CD4-positive, alpha-beta T cell (primary cell): Measurements from ENCODE around the gene TBP. TPM values are rescaled to one million over a fixed set of nuclear protein-coding genes. Genes with fewer than 3 reads are reported as not detected.
A peak's percentile ranks its signal among the peaks of the same experiment; 100 is the strongest.

ENCODE experiments used
- ATAC-seq: fragments of 200-7000 bp; cut with Tn5 transposase; one replicate; pipeline ENCODE4 v1.10.0; 2022; ENCODE audit warnings: mild to moderate bottlenecking; ENCODE audit not compliant: poor library complexity
- CTCF ChIA-PET: fragments of 350-600 bp; sonication (Branson Sonifier 250); formaldehyde crosslinking; loops from one replicate; lab custom pipeline; 2021; ENCODE audit warnings: antibody characterized with exemption, inconsistent platforms; lab: Charles Lee
- POLR2A ChIA-PET: fragments of 350-600 bp; sonication (Branson Sonifier 250); formaldehyde crosslinking; loops from one replicate; lab custom pipeline; 2021; ENCODE audit warnings: antibody characterized with exemption, inconsistent platforms; lab: Charles Lee
- DNase-seq, 14 experiments: peaks; one replicate each; pipeline ENCODE4 v3.0.0-alpha.2; 2013 to 2020; ENCODE audit warnings: mixed read lengths in 2 of 14
- H3K27ac ChIP-seq, 2 donors: one replicate each; pipeline versions ENCODE4 v1.5.1 to v1.7.0; 2013; ENCODE audit warnings: low read length in 2 of 2, low read depth in 1 of 2, mild to moderate bottlenecking in 1 of 2
- H3K27me3 ChIP-seq, 2 experiments: 1 replicate in 1 of 2; 2 replicates in 1 of 2; pipeline versions ENCODE4 v1.6.1 to v1.7.0; 2013; ENCODE audit warnings: low read length in 2 of 2, control low read depth in 1 of 2, mild to moderate bottlenecking in 1 of 2, moderate library complexity in 1 of 2; ENCODE audit not compliant: insufficient read depth in 2 of 2, control insufficient read depth in 1 of 2
- H3K36me3 ChIP-seq: one replicate; pipeline ENCODE4 v1.6.1; 2013; ENCODE audit warnings: low read length, control low read depth; ENCODE audit not compliant: insufficient read depth
- H3K4me1 ChIP-seq: one replicate; pipeline ENCODE4 v1.6.1; 2013; ENCODE audit warnings: low read length, control low read depth; ENCODE audit not compliant: insufficient read depth
- H3K4me3 ChIP-seq: one replicate; pipeline ENCODE4 v1.5.1; 2013; ENCODE audit warnings: mild to moderate bottlenecking, low read length, moderate library complexity
- H3K9me3 ChIP-seq, 2 experiments: 1 replicate in 1 of 2; 2 replicates in 1 of 2; pipeline versions ENCODE4 v1.6.1 to v1.7.0; 2013; ENCODE audit warnings: low read length in 2 of 2, mild to moderate bottlenecking in 2 of 2, control low read depth in 1 of 2, moderate library complexity in 1 of 2; ENCODE audit not compliant: control insufficient read depth in 1 of 2, insufficient read depth in 1 of 2
- H3K27ac Mint-ChIP-seq: one replicate; pipeline ENCODE4 v1.8.0; 2020; ENCODE audit warnings: mixed read lengths
- H3K27me3 Mint-ChIP-seq: one replicate; pipeline ENCODE4 v1.8.0; 2021; ENCODE audit warnings: mixed read lengths
- H3K36me3 Mint-ChIP-seq: one replicate; pipeline ENCODE4 v1.8.0; 2021; ENCODE audit warnings: low read depth, mixed read lengths
- H3K4me1 Mint-ChIP-seq: one replicate; pipeline ENCODE4 v1.8.0; 2021; ENCODE audit warnings: low read depth, mixed read lengths
- H3K4me3 Mint-ChIP-seq: one replicate; pipeline ENCODE4 v1.8.0; 2020; ENCODE audit warnings: mild to moderate bottlenecking, mixed read lengths
- H3K9me3 Mint-ChIP-seq: one replicate; pipeline ENCODE4 v1.8.0; 2020; ENCODE audit warnings: mixed read lengths
- intact Hi-C, 2 experiments: fragments of 100-400 bp; cut with DNase I in 1 of 2; cut with micrococcal nuclease in 1 of 2; formaldehyde crosslinking; loops; one replicate each; pipeline versions ENCODE4 v1.15.1 to v1.9.0; 2023 to 2025; cut with DNase I, micrococcal nuclease
- total RNA-seq, 174 experiments: library from RNA in 2 of 174; stranded (reverse) in 2 of 174; gene quantifications; one replicate each; pipeline ENCODE4 v1.2.3 and lab custom pipeline; 2021 to 2026
- TF ChIP-seq, protein P1 (sequence below): fragments of 200-600 bp; IDR thresholded peaks from one replicate; pipeline ENCODE4 v1.8.0; 2022; ENCODE audit warnings: antibody characterized with exemption, mild to moderate bottlenecking

The TBP gene
- total RNA-seq, 2 experiments from 2014 or later, result 12.6 to 14.1 TPM

DNA sequence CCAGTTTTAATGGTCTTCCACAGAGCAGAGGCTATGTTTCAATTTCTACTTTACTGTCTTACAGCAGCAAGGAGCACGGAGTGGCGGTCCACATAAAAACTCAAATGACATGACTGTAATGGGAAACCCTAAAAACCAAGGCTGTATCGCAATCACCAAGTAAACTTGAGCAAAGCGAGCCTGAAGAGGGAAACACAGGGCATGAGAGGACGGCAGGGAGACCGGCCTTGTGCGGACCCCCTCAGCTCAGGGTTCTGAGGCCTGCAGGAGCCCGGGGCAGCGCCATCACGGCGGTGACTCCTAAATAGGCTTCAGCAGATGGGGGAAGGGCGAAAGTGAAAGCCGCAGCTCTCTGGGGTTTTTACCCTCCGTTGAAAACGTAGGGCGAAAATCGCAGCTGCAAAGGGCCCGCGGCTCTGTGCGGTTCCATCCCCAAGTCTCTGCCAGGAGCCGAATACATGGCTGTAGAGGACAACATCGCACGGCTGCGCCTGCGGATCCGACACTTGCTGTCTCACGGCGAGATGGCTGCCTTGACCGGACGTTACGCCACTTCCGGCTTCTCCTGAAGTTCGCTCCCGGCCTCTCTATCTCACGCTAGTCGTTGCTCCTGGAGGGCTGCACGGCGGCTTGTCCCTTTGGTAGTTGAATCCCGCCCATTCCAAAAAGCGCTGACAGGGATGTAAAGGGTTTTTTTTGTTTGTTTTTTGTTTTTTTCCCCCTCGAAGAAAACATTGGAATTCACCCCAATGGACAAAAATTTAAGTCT, 1.2 kb upstream of the TBP start, which contains the start of gene PSMB1:
TSS of gene PSMB1 (minus strand) at position 543 of the 769 bp plus-strand sequence. CDS start at position 478, 65 bp downstream.
- Histone ChIP-seq H3K4me1 (peaks cover 34% of the 10 kb centered on the region), H3K27ac (peak within 1 kb of the TSS; percentile 93), H3K27me3 (no peaks in the 10 kb centered on the region), H3K4me3 (peak within 1 kb of the TSS; percentile 96), H3K36me3 (peaks cover 38% of the 10 kb centered on the region), H3K9me3 (no peaks in the 10 kb centered on the region)
- Mint-ChIP-seq H3K27me3 (no peaks in the 10 kb centered on the region), H3K9me3 (no peaks in the 10 kb centered on the region), H3K36me3 (peaks cover 36% of the 10 kb centered on the region), H3K4me3 (no peak within 1 kb of the TSS), H3K4me1 (peaks cover 31% of the 10 kb centered on the region), H3K27ac (no peak within 1 kb of the TSS)
- ATAC-seq, result peak; percentile 13
- peak; percentile 54 to 91 (median 71) for DNase-seq
- intact Hi-C loops, result loop anchor here (1.0 to 10.0 kb wide), 5 partner anchors 31 to 1341 kb away; partner anchors contain the start of genes C6orf120 (in 1 of the 2), FAM120B (in 1 of the 2), PDCD2 (in 1 of the 2) and PHF10 (in 1 of the 2)
- ChIA-PET CTCF (interaction anchor here (1.4 to 2.3 kb wide), 2 partner anchors 12 to 31 kb away, joined by 3 to 9 read pairs; partner anchors contain the start of gene PDCD2), POLR2A (interaction anchor here (0.6 to 3.8 kb wide), 15 partner anchors 9 to 1664 kb away, joined by 3 to 100 read pairs (median 9); partner anchors contain the start of genes C6orf120, DYNLT2, ERMARD and PDCD2)
- TF ChIP-seq, protein P1, sequence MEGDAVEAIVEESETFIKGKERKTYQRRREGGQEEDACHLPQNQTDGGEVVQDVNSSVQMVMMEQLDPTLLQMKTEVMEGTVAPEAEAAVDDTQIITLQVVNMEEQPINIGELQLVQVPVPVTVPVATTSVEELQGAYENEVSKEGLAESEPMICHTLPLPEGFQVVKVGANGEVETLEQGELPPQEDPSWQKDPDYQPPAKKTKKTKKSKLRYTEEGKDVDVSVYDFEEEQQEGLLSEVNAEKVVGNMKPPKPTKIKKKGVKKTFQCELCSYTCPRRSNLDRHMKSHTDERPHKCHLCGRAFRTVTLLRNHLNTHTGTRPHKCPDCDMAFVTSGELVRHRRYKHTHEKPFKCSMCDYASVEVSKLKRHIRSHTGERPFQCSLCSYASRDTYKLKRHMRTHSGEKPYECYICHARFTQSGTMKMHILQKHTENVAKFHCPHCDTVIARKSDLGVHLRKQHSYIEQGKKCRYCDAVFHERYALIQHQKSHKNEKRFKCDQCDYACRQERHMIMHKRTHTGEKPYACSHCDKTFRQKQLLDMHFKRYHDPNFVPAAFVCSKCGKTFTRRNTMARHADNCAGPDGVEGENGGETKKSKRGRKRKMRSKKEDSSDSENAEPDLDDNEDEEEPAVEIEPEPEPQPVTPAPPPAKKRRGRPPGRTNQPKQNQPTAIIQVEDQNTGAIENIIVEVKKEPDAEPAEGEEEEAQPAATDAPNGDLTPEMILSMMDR, result no peak

DNA sequence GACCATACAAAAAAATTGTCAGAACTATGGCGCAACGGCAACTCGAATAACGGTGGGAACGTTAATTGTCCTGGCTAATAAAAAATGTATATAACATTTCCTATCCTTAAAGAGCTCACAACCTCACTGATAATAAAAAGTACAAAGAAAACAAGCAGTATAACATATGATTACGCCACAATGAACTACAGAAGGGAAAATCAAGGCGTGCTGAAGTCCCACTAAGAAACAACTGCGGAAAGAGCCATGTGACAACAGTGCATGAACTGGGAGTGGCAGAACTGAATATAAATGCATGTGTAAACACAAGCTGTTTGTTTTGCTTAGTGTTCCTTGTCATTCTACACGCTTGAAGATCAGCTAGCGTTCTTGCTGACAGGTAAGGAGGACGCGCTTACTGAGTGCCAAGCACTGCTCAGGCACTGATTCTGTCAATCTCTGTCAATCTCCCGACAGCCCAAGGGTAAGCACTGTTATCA, 596 bp upstream of the TBP start:
- peaks cover 30% of the 10 kb centered on the region for H3K4me1 Mint-ChIP-seq
- TF ChIP-seq, protein P1, result no peak
- peak overlapping the region; percentile 93 for H3K27ac ChIP-seq
- H3K4me3 Mint-ChIP-seq, result no peak overlapping the region
- H3K9me3 ChIP-seq, result no peaks in the 10 kb centered on the region
- H3K9me3 Mint-ChIP-seq, result no peaks in the 10 kb centered on the region
- ChIA-PET POLR2A (interaction anchor here (0.8 to 3.8 kb wide), 19 partner anchors 9 to 852 kb away, joined by 3 to 100 read pairs (median 6); partner anchors contain the start of genes C6orf120, DYNLT2, ERMARD and PDCD2), CTCF (interaction anchor here (0.7 to 2.3 kb wide), 2 partner anchors 31 to 722 kb away, joined by 3 to 9 read pairs; partner anchors contain the start of gene PDCD2)
- no peaks in the 10 kb centered on the region for H3K27me3 ChIP-seq
- H3K4me3 ChIP-seq, result peak overlapping the region; percentile 96
- ATAC-seq, result peak; percentile 73
- H3K27me3 Mint-ChIP-seq, result no peaks in the 10 kb centered on the region
- H3K4me1 ChIP-seq, result peaks cover 34% of the 10 kb centered on the region
- intact Hi-C loops, result loop anchor here (1.0 to 10.0 kb wide), 7 partner anchors 30 to 1341 kb away; partner anchors contain the start of genes DYNLT2 (in 2 of the 2), ERMARD (in 2 of the 2), C6orf120 (in 1 of the 2) and FAM120B (in 1 of the 2)
- H3K36me3 ChIP-seq, result peaks cover 37% of the 10 kb centered on the region
- H3K27ac Mint-ChIP-seq, result no peak overlapping the region
- peak in 4 of 14 experiments; percentile 10 to 84 (median 68) for DNase-seq
- peaks cover 36% of the 10 kb centered on the region for H3K36me3 Mint-ChIP-seq

DNA sequence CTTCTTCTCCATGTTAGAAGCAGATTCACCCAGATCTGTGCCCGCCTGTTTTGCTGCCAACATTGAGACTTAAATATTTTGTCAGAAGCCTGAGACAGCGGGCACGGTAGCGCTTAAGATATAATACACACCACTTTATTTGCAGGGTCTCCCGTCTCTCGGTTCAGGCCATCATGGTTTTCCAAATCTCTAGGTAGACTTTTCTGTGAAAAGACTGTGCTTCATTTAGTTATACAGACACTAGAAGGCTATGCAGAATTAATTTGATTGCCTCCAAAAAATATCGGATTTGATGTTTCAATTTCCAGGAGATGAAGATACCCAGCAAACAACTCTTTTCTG, 598 bp downstream of the TBP start:
- no peaks in the 10 kb centered on the region for H3K9me3 ChIP-seq
- peaks cover 29% of the 10 kb centered on the region for H3K36me3 ChIP-seq
- no peaks in the 10 kb centered on the region for H3K27me3 ChIP-seq
- Mint-ChIP-seq H3K4me1 (peaks cover 27% of the 10 kb centered on the region), H3K36me3 (peaks cover 35% of the 10 kb centered on the region), H3K27ac (no peak overlapping the region), H3K27me3 (no peaks in the 10 kb centered on the region), H3K9me3 (no peaks in the 10 kb centered on the region), H3K4me3 (no peak overlapping the region)
- no peak for ATAC-seq
- H3K27ac ChIP-seq, result peak overlapping the region; percentile 74 to 89
- H3K4me3 ChIP-seq, result peak overlapping the region; percentile 96
- TF ChIP-seq, protein P1, result no peak
- H3K4me1 ChIP-seq, result peaks cover 34% of the 10 kb centered on the region
- ChIA-PET CTCF (no interaction called here), POLR2A (interaction anchor here (1.4 to 3.8 kb wide), 3 partner anchors 11 to 803 kb away, joined by 5 to 100 read pairs (median 67); partner anchors contain the start of genes DYNLT2, ERMARD and PDCD2)
- intact Hi-C loops, result loop anchor here (1.0 to 10.0 kb wide), 6 partner anchors 26 to 1342 kb away; partner anchors contain the start of genes DYNLT2 (in 2 of the 2), ERMARD (in 2 of the 2), FAM120B (in 1 of the 2) and PHF10 (in 1 of the 2)
- DNase-seq, result no peak
